Hepatic stellate cell (primary cell): ENCODE measurements around the gene PRX.
A peak's percentile ranks its signal among the peaks of the same experiment; 100 is the strongest.

ENCODE experiments used
- DNase-seq: peaks from one replicate; pipeline ENCODE4 v3.0.0; 2011; ENCODE audit warnings: low spot score

The PRX gene

GRCh38 chr19:40365010-40365409 is 48.2 kb downstream of the PRX start:
- DNase-seq, result no peak

- DNase-seq, result no peak
Observed at GRCh38 chr19:40363069-40363468, 50.1 kb downstream of the PRX start.

- DNase-seq, result no peak
Observed at GRCh38 chr19:40362160-40362559, 51.0 kb downstream of the PRX start.

GRCh38 chr19:40360708-40361241 is 52.4 kb downstream of the PRX start:
- DNase-seq, result no peak

GRCh38 chr19:40360020-40360707 is 53.0 kb downstream of the PRX start:
- no peak for DNase-seq

GRCh38 chr19:40358773-40359172 is 54.4 kb downstream of the PRX start:
- no peak for DNase-seq

GRCh38 chr19:40357640-40358039 is 55.5 kb downstream of the PRX start:
- DNase-seq, result no peak

- no peak for DNase-seq
Observed at GRCh38 chr19:40356681-40357595, 56.2 kb downstream of the PRX start.

- DNase-seq, result no peak
Observed at GRCh38 chr19:40355975-40356680, 57.0 kb downstream of the PRX start.

- peak; percentile 62 for DNase-seq
Observed at GRCh38 chr19:40348961-40349507, 64.1 kb downstream of the PRX start.

GRCh38 chr19:40348125-40348913 is 64.9 kb downstream of the PRX start, which contains the start of the genes C19orf47 and PLD3:
Gene C19orf47 (minus strand): TSS chr19:40348397. CDS start chr19:40341857, 6,540 bp downstream.
Gene PLD3 (plus strand): TSS chr19:40348695. CDS start chr19:40366484, 17,789 bp downstream.
- peak; percentile 100 for DNase-seq

GRCh38 chr19:40344422-40344821 is 68.8 kb downstream of the PRX start:
- DNase-seq, result no peak
